HG03354 (cell line): ENCODE results near the gene MED27.

ENCODE experiments used
- ATAC-seq: cut with Tn5 transposase; IDR thresholded peaks from one replicate; pipeline ENCODE4 v1.9.1; 2021; ENCODE audit warnings: mild to moderate bottlenecking; ENCODE audit not compliant: unreplicated experiment, poor library complexity, severe bottlenecking

Gene MED27

DNA sequence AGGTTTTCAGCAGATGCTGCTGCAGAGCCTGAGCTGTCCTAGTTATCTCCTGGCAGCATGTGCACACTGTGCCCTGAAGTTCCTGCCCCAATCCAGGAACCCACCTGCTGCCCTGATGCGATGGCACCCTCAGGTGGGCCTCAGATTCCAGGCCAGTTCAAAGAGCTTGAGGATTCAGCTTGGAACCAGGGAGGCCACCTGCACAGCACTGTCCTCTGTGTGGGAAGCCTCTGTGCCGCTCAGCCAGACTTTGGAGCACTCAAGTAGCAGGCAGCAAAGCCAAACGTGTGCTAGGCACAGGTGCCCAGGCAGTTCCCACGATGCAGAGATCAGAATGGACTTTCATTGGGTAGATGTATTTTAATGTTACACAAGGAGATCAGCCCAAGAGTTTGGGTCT is 207.0 kb downstream of the MED27 start:
- no peak for ATAC-seq

DNA sequence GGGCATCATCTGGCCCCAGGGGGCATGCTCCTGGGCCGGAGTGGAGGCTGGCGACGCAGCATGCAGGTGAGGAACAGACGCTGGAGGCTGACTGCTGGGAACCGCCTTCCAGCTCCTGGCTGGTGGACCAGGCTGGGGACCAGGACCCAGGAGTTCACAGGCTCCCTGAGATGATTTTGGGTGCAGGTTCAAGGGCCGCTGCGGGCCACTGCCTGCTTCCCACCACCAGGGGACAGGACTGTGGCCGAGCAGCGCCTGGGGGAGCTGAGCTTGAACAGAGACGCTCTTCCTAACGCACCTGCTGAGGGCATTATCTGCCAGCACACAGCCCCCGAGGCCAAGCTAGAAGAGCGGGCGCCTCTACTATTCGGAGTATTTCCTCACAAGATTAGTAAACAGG is 207.7 kb downstream of the MED27 start:
- ATAC-seq = no peak

DNA sequence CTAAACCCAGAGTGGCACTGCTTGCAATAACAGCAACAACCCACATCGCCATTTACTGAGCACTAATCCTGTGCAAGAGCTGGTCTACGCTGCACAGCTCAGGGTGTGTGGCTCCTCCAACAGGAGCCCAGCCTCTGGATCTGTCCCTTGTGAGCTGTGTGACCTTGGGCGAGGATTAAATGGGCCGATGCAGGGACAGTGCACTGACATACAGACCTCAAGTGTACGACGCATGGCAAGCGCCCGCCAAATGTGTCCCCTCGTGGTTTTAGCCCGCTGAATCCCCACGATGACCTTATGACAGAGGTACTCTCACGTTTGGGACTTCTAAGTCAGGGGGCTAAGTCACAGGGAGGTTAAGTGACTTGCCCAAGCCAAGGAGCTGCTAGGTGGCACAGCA is 209.5 kb downstream of the MED27 start:
- ATAC-seq = no peak

DNA sequence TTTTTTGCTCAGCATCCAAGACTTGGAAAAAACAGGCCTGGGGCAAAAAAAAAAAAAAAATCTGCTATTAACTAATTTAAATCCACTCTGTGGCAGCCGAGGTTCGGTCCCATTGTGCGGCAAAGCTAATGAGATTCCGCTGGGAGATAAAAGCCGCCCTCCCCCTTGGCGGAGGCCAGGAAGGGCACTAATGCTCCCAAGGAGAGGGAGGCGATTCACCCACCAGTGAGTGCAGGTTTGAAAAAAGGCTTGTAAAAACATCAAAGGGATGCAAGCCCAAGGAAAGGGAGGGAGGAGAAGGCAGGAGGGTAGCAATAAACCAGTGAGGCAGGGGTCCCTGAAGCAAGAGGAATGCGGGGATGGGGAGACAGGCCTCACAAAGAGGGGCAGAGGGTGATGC is 210.3 kb downstream of the MED27 start:
- ATAC-seq = no peak

DNA sequence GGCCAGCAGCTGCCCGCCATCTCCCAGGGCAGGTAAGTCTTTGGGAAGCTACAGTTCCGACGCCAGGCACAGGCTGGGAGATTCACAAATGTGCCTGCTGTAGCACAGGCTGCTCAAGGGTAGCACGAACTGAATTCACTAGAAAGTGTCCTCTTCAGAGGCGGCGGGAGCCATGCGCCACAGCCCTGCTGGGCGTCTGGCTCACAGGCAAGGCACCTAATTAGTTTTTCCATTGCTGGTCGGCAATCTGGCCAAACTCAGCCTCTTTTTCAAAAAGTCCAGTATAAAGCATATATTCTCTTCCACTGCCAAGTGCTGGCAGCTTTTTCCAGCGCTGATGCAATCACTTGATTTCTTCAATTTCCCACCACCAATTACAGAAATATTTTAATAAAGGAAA is 210.9 kb downstream of the MED27 start:
- ATAC-seq = no peak

DNA sequence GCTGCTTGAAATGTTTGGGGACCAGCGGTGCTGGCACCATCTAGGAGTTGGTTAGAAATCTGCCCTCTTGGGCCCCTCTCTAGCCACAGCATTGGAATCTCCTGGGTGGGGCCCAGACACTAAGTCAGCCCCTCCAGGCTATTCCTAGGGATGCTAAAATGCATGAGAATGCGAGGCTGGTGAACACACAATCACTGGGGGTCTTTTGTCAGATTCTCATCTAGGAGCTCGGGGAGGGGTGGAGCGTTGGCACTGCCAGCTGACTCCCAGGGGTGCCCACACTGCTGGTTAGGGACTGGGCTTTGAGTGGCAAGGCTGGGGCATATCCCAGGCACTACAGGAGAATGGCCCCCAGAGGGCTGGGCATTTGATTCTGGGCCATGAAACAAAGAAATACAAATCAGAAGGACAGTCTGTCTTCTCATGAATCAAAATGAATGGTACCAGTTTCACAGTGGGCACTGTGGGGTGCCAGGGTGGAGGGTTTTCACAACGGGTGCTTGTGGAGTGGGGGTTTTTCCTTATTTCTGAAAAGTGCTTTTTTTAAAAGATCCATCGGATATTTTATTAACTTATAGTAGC is 212.0 kb downstream of the MED27 start:
- ATAC-seq = no peak

DNA sequence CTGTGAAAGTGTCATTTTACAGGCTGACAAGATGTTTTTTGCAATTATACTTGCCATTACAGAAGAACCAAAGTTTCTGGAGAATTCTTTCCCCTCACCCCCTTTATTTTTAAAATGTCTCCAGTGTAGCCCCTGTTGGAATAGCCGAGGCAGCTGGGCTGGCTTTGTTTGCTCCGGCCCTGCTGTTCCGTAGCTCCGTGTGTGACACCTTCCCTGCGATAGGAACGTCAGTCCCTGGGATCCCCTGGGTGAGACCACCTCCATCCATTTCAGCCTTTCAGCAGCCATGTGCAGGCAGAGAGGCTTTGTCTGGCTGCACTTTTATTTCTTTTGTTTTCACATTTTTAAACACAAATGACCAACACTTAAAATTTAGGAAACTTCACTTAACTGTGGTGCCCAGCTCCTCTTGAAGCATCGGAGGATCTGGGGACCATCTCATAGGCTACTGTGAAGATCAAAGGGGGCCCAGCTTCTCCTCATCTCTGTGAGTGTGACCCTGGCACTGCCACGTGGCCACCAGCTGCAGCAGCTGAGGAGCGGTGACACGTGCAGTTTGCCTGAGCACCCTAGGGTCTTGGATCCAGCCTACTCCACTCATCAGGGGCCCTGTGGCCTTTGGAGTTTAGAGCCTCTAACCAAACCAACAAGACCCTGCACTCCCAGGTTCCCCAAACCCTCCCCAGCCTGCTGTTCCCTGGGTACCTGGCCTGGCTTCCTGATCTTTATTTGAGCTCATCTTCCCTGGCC is 214.0 kb downstream of the MED27 start:
- no peak for ATAC-seq

DNA sequence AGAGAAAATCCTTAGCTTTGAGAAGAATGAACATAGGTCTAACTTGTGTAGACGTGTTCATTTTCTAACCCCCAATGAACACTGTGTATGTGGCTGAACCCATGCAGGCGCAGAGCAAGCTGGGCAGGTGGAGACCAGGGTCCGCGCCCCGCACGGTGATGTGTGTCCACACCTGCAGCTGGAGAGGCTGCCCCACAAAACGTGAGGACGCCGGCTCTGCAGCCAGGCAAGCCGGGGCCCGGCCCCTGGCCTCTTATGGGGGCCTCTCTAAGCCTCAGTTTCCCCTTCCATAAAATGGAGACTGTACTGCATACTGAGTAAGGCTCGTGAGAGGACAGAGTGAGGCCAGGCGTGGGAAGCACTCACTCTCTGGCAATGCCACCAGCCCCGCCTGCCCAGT is 215.1 kb downstream of the MED27 start:
- ATAC-seq = no peak

DNA sequence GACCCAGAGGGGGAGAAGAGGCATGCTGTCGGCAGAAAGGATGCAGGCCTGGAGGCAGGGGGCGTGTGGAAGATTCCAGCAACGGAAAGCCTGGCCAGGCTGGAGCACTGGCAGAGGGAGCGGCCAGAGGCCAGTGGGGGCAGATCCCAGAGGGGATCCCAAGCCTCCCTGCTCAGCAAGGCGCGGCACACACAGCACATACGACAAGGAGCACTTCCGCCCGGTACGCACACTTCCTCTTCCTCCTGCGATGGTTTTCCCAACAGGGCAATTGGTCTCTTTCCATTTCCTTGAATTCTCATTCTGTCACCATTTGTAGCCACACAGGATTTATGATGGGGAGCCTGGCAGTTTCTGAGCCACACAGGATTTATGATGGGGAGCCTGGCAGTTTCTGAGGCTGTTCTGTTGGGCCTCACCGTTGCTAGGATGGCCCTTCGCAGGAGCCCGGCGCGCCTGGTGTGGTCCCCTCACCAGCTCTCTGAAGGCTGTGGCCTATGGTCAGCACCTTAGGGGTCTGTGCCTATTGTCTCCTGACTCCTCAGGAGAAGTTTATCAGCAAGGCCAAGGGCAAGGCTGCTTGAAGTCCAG is 216.3 kb downstream of the MED27 start:
- ATAC-seq = no peak

DNA sequence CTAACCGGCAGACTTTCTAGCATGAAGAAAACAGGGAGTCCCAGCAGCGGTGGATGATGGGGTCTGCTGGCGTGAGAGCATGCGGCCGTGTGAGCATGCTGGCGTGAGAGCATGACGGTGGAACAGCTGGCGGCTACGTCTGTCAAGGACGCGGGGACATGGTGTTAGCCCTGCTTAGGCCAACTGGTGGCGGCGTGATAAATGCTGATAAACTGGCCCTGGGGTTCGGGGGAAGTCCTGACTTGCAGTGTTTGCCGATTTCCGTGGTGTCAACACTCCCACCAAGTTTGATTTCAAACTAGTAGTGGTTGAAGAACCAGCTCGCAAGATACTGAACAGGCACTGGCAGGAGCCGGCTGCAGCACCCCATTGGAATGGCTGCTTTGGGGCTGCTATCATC is 217.4 kb downstream of the MED27 start:
- ATAC-seq = no peak

DNA sequence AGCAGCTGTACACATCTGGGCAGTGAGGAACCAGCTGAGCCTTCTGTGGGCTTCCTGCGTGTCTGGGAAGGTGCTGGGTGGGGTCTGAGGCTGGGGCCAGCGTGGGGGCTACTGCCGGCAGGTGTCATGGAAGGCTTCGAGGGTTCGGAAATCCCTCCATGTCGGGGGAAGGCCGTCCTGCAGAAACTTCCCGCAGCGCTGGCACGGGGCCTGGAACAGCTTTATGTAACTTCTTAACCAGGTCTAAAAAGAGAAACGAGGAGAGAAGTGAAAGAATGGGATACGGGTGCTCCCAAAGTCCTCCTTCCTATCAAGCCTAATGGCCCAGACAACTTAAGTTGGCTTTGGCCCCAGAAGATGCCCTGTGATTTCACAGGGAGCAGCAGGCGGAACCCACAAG is 219.2 kb downstream of the MED27 start:
- ATAC-seq = no peak

DNA sequence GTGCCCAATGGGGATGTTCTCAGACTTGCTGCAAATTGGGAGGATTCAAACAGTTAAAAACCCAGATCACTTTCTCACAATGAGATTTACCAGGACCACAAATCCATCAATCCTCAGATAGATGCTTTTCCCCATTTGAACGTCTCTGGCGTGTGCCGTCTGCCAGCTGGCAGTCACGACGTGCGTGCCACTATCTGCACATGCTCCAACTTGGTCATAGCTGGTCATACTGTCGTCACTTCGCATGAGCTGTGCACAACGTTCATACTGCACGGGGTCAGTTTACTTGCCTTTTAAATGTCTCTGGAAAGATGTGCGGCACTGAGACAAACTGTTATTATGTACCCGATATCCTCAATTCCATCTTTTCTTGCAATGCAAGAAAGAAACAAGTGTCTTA is 221.5 kb downstream of the MED27 start:
- no peak for ATAC-seq

DNA sequence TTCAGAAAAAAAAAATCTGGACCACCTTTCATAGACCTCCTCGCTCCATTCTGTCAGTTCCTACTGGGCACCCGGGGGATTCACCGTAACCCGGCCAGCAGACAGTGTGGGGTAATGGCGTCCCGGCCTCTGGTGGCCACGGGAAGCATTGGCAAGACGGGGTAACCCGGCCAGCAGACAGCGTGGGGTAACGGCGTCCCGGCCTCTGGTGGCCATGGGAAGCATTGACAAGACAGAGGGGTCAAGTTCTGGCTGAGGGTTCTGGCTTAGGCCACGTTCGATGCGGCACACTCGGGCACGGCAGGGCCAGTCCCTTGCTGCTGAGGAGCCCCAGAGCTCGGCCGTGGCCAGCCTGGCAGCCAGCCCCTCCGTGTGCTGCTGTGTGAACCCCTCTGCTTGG is 223.6 kb downstream of the MED27 start:
- no peak for ATAC-seq

DNA sequence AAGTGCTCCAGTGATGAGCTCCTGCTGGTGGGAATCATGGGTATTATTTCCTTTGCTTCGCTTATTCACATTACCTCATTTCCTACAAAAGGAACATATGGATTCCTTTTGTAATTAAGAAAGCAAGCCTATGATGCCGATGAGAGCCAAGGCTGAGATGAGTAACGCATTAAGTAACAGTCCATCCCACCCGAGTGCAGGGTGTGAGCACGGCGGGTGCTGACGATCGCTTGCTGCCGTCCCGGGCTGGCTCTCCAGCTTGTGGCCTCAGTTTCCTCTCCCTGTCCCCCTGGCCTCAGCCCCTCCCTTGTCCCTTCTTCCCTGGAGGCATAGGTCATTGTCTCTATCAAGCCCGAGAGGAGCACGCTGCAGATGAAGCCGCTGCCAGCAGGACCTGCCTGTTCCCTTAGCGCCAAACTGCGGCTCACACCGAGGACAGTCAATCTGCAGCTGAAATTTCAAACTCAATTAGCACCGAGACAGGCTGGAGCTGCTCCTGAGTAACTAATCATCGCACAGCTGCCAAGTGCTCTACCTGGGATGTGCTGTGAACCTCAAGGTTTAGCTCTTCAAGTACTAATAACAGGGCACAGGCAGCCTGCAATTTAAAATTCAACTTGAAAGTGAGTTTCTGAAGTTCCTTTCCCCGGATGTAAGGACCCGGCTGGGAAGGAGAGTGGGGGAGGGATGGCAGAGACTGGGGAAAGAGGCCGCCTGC is 224.6 kb downstream of the MED27 start:
- ATAC-seq = no peak

DNA sequence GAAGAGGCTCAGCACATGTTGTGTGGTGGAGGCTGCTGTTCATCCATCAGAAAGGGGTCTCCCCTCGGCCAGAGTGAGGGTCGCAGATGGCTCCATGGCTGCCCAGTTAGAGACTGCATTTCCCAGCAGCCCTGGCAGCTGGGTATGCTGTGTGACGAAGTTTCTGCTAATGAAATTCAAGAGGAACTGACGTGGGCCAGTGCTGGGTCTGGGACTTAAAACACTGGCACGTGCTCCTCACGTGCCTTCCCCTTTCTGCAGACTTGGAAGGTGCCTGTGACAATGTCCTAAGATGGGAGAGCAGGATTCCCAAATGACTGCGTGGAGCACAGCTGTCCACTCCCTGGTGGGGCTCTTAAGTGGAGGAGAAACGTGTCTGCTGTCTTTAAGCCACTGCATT is 225.3 kb downstream of the MED27 start:
- ATAC-seq = no peak

DNA sequence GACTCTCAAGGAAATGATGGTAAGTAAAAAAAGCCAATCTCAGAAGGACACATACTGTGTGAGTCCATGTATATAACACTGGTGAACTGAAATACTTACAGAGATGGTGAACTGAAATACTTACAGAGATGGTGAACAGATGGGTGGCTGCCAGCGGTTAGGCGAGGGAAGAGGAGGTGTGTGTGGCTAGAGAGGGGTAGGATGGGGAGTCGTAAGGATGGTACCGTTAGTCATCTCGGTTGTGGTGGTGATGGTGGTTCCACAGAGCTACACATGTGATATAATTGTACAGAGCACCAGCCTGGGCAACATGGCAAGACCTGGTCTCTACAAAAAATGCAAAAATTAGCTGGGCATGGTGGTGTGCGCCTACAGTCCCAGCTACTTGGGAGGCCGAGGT is 226.2 kb downstream of the MED27 start:
- ATAC-seq = no peak

DNA sequence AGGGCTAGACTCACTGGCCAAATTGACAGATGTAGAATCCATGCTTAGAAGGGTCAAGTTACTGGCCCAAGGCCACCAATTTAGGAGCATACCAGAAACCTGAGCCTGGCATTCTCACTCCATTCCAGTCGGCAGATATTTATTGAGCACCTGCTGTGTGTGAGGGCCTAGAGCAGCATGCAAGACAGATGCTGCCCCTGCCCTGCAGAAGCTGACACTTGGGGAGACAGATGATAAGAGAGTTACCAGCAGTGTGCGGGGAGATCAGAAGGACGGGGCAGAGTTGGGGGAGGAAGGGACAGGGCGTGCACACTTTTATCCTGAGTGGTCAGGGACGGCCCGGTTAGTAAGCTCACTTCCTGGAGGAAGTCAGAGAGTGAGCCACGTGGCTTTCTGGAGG is 228.3 kb downstream of the MED27 start:
- no peak for ATAC-seq

DNA sequence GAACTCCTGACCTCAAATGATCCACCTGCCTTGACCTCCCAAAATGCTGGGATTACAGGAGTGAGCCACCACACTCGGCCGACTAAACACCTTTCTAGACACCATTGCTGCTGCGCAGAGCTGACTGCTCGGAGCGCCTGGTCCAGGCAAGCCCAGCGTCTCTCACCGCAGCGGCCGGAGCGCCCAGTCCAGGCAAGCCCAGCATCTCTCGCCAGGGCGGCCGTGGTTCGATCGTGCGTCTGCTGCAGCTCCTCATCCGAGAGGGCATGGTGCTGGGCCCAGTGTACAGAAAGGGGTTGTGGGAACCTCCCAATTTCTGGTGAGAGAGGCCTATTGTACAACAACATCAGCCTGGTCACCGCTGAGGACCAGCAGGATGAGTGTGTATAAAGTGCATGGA is 230.3 kb downstream of the MED27 start:
- ATAC-seq = no peak

DNA sequence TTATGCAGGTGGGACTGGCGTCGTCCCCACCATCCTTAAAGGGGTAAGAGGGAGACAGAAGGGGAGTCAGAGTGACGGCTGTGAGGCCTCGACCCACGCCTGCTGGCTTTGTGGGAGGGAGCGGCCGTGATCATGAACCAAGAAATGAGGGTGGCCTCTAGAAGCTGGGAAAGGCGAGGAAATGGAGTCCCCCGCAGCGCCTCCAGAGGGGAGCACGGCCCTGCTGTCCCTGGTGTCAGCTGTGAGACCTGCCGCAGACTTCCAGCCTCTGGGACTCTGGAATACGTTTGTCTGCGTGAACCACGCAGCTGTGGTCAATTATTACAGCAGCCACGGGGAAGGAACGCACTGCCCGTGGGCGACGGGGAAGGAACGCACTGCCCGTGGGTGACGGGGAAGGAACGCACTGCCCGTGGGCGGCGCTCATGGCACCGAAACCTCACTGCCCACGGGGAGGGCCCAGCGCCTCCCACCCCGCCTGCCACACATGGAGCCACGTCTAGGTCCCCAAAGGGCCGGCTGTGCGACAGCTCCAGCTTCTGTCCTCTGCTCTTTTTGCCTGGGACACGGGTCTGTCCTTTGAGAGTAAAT is 231.0 kb downstream of the MED27 start:
- ATAC-seq = no peak

DNA sequence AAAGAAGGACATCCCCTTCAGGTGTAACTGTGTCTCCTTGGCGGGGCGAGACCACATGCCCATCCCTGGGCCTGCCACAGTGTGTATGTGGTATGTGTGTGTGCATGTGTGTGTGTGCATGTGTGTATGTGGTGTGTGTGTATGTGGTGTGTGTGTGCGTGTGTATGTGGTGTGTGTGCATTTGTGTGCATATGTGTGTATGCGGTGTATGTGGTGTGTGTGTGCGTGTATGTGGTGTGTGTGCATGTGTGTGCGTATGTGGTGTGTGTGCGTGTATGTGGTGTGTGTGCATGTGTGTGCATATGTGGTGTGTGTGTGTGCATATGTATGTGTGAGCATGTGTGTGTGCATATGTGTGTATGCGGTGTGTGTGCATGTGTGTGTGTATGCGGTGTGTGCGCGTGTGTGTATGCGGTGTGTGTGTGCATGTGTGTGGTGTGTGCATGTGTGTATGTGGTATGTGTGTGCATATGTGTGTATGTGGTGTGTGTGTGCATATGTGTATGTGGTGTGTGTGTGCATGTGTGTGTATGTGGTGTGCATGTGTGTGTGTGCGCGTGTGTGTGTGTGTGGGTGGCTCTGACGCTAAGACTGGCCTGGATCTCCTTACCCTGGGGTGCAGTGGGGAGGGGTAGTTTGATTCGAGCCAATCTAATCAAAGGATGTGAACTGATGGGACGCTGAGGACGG is 231.9 kb downstream of the MED27 start:
- ATAC-seq = no peak
